K562 (cell line): ENCODE data around the gene RGS7. TPM values are rescaled to one million over a fixed set of nuclear protein-coding genes. Genes with fewer than 3 reads are reported as not detected.

Experiments used
- ATAC-seq: fragments of 200-7000 bp; cut with Tn5 transposase; 3 replicates; pipeline ENCODE4 v1.9.1; 2020; ENCODE audit warnings: moderate library complexity
- BruUV-seq: library from RNA; stranded (reverse); fragments of 400-500 nt; replicated peaks from 2 replicates; lab custom pipeline; 2021; lab: Mats Ljungman, UMichigan
- CTCF ChIA-PET: fragments of 300-600 bp; formaldehyde crosslinking; extraction: SDS; loops from one replicate; lab custom pipeline; 2021; ENCODE audit warnings: low intra/inter-chr PET ratio; lab: Yijun Ruan, JAX
- POLR2A ChIA-PET: fragments of 300-600, 350-650 bp; sonication (Branson Sonifier 250); formaldehyde crosslinking; extraction: SDS; loops from one replicate; lab custom pipeline; 2021; ENCODE audit warnings: antibody characterized with exemption, inconsistent platforms; lab: Yijun Ruan, JAX
- DNase-seq, 4 experiments: peaks; one replicate each; pipeline versions ENCODE4 v3.0.0 to v3.0.0-alpha.2; 2011 to 2018; ENCODE audit warnings: low spot score in 3 of 4, mixed read lengths in 3 of 4; ENCODE audit errors: extremely low read depth in 1 of 4
- FAIRE-seq: peaks from 2 replicates; lab custom pipeline; 2011; peaks lifted over from hg19 to GRCh38; lab: Jason Lieb, UNC
- H2AFZ ChIP-seq: 2 replicates; pipeline ENCODE4 v1.6.0; 2011; ENCODE audit warnings: low read depth, low read length, control low read depth, inconsistent platforms
- H3K27ac ChIP-seq: fragments of 200-600 bp; 3 replicates; pipeline ENCODE4 v1.8.0; 2011; ENCODE audit warnings: low read depth, mild to moderate bottlenecking, control low read depth, inconsistent platforms, low read length, moderate library complexity, mixed read lengths; ENCODE audit errors: extremely low read depth
- H3K27me3 ChIP-seq, 2 experiments: fragments of 300-600 bp in 1 of 2; 2 replicates in 1 of 2; 3 replicates in 1 of 2; pipeline versions ENCODE4 v1.6.0 to v1.8.0; 2011; ENCODE audit warnings: inconsistent platforms in 2 of 2, low read length in 2 of 2, mild to moderate bottlenecking in 1 of 2, mixed read lengths in 1 of 2, moderate library complexity in 1 of 2; ENCODE audit not compliant: control insufficient read depth in 2 of 2, insufficient read depth in 2 of 2
- H3K36me3 ChIP-seq: fragments of 300-600 bp; 3 replicates; pipeline ENCODE4 v1.8.0; 2011; ENCODE audit warnings: mild to moderate bottlenecking, low read length, inconsistent platforms; ENCODE audit not compliant: control insufficient read depth, insufficient read depth
- H3K4me1 ChIP-seq, 2 experiments: fragments of 200-600 bp in 1 of 2; replicated peaks in 1 of 2; 2 replicates in 1 of 2; 3 replicates in 1 of 2; pipeline versions ENCODE4 v1.5.1 to v1.8.0; 2011; ENCODE audit warnings: inconsistent platforms in 2 of 2, low read length in 2 of 2, mild to moderate bottlenecking in 1 of 2, mixed read lengths in 1 of 2, moderate library complexity in 1 of 2; ENCODE audit not compliant: control insufficient read depth in 2 of 2, insufficient read depth in 2 of 2
- H3K4me2 ChIP-seq: 2 replicates; pipeline ENCODE4 v1.6.1; 2011; ENCODE audit warnings: low read length, control low read depth, inconsistent platforms, mixed read lengths; ENCODE audit not compliant: insufficient read depth
- H3K4me3 ChIP-seq: fragments of 200-600 bp; sonication (generic), shearing (Covaris generic); 2 replicates; pipeline ENCODE4 v1.5.1; 2016; ENCODE audit warnings: control low read depth, inconsistent platforms
- H3K79me2 ChIP-seq: fragments of 200-600 bp; 3 replicates; pipeline ENCODE4 v1.8.0; 2011; ENCODE audit warnings: low read length, inconsistent platforms; ENCODE audit not compliant: control insufficient read depth, insufficient read depth
- H3K9ac ChIP-seq, 2 experiments: 2 replicates each; pipeline versions ENCODE4 v1.6.0 to v1.6.1; 2011; ENCODE audit warnings: low read depth in 2 of 2, low read length in 2 of 2, control low read depth in 1 of 2, inconsistent platforms in 1 of 2, mild to moderate bottlenecking in 1 of 2, mixed read lengths in 1 of 2; ENCODE audit not compliant: insufficient read depth in 1 of 2
- H3K9me1 ChIP-seq: one replicate; pipeline ENCODE4 v1.6.0; 2011; ENCODE audit warnings: inconsistent platforms, mild to moderate bottlenecking, low read length, moderate library complexity; ENCODE audit not compliant: control insufficient read depth, insufficient read depth
- H3K9me3 ChIP-seq: replicated peaks from 2 replicates; pipeline ENCODE4 v1.5.1; 2011; ENCODE audit warnings: low read depth, low read length, inconsistent platforms; ENCODE audit not compliant: control insufficient read depth, insufficient read depth
- H4K20me1 ChIP-seq: replicated peaks from 2 replicates; pipeline ENCODE4 v1.6.1; 2011; ENCODE audit warnings: low read length, inconsistent platforms, mixed read lengths; ENCODE audit not compliant: control insufficient read depth, insufficient read depth
- DACH1 ChIP-seq: fragments of 450-650 bp; IDR thresholded peaks from 2 replicates; pipeline ENCODE4 v1.6.1; 2018; ENCODE audit not compliant: partially characterized antibody
- KLF10 ChIP-seq: fragments of 250-450 bp; sonication (Bioruptor Pico); IDR thresholded peaks from 2 replicates; pipeline ENCODE4 v1.6.1; 2021; ENCODE audit warnings: matching md5 sums
- NCOA2 ChIP-seq, 2 experiments: fragments of 450-650 bp; IDR thresholded peaks; 2 replicates each; pipeline ENCODE4 v1.6.1; 2018; ENCODE audit warnings: mild to moderate bottlenecking in 2 of 2, moderate library complexity in 1 of 2; ENCODE audit not compliant: partially characterized antibody in 2 of 2
- NR1H2 ChIP-seq: sonication (generic); formaldehyde crosslinking; IDR thresholded peaks from 2 replicates; pipeline ENCODE4 v1.4.0; 2020; ENCODE audit warnings: mild to moderate bottlenecking, missing genetic modification reagents
- RUNX1 ChIP-seq: sonication (generic); IDR thresholded peaks from 2 replicates; pipeline ENCODE4 v1.6.1; 2016; ENCODE audit warnings: antibody characterized with exemption, low read depth
- TBL1XR1 ChIP-seq, 2 experiments: IDR thresholded peaks; 2 replicates each; pipeline ENCODE4 v1.6.1; 2012; ENCODE audit warnings: improper control_type of control experiment in 2 of 2, low read length in 2 of 2, mild to moderate bottlenecking in 1 of 2
- ZFP1 ChIP-seq: fragments of 450-650 bp; formaldehyde crosslinking; IDR thresholded peaks from 2 replicates; pipeline ENCODE4 v1.4.0; 2020; ENCODE audit warnings: mild to moderate bottlenecking, mixed read lengths
- ZNF12 ChIP-seq: sonication (generic); formaldehyde crosslinking; IDR thresholded peaks from 2 replicates; pipeline ENCODE4 v1.4.0; 2020; ENCODE audit warnings: mild to moderate bottlenecking, missing genetic modification reagents
- ZNF263 ChIP-seq: sonication (generic); formaldehyde crosslinking; IDR thresholded peaks from 2 replicates; pipeline ENCODE4 v1.8.0; 2022; ENCODE audit warnings: mild to moderate bottlenecking, missing genetic modification reagents, borderline replicate concordance
- ZNF75A ChIP-seq: fragments of 450-650 bp; formaldehyde crosslinking; IDR thresholded peaks from 2 replicates; pipeline ENCODE4 v1.4.0; 2020; ENCODE audit warnings: mild to moderate bottlenecking
- WGBS: fragments of 100-300 bp; shearing (Covaris generic); methylation state at CpG from one replicate; pipeline ENCODE4 v1.1.6; 2016; ENCODE audit warnings: low coverage, mixed read lengths; ENCODE audit not compliant: insufficient coverage; ENCODE audit errors: missing lambda C conversion rate; 5-methylcytosine and 5-hydroxymethylcytosine counted together
- in situ Hi-C: fragments of 300-500 bp; cut with MboI; formaldehyde crosslinking; loops from 4 replicates; pipeline ENCODE4 v1.15.0; 2018; ENCODE audit warnings: inconsistent platforms, mixed read lengths
- intact Hi-C: fragments of 100-400 bp; cut with micrococcal nuclease; formaldehyde crosslinking; loops from 2 replicates; pipeline ENCODE4 v1.14.2; 2022
- polyA plus RNA-seq, 8 experiments: library from polyadenylated mRNA; depleted of rRNA in 4 of 8; stranded (reverse) in 5 of 8; unstranded in 3 of 8; fragments of >200 nt; fragmentation: Nextera tagmentation in 2 of 8; fragmentation: Illumina TruSeq in 1 of 8; extraction: Ambion mirVana in 2 of 8; extraction: Trizol in 1 of 8; gene quantifications; 2 replicates each; pipeline versions ENCODE4 v1.2.1 to v1.2.3, GENCODE V29; 2011 to 2014; ENCODE audit warnings: inconsistent platforms in 1 of 8, missing spikeins in 1 of 8
- total RNA-seq, 7 experiments: library from RNA; depleted of rRNA in 6 of 7; stranded (reverse); fragments of >200 nt in 6 of 7; fragmentation: Illumina TruSeq in 2 of 7; extraction: Trizol in 2 of 7; gene quantifications; 2 replicates each; pipeline versions ENCODE4 v1.2.1 to v1.2.3, GENCODE V29; 2011 to 2021; ENCODE audit warnings: low replicate concordance in 1 of 7
- TF ChIP-seq, protein P1 (sequence below), 2 experiments: fragments of 450-650 bp in 1 of 2; sonication (generic) in 1 of 2; formaldehyde crosslinking in 1 of 2; IDR thresholded peaks in 1 of 2; conservative IDR thresholded peaks in 1 of 2; 2 replicates each; pipeline versions ENCODE4 v1.6.1 to v1.8.1; 2016 to 2023; ENCODE audit warnings: mild to moderate bottlenecking in 2 of 2, moderate library complexity in 2 of 2, inconsistent platforms in 1 of 2, missing genetic modification reagents in 1 of 2
- TF ChIP-seq, protein P2 (sequence below): fragments of 450-650 bp; IDR thresholded peaks from 2 replicates; pipeline ENCODE4 v1.6.1; 2017; ENCODE audit warnings: antibody characterized with exemption, mild to moderate bottlenecking
- TF ChIP-seq, protein P3 (sequence below): sonication (generic); formaldehyde crosslinking; IDR thresholded peaks from 2 replicates; pipeline ENCODE4 v1.8.0; 2023; ENCODE audit warnings: mild to moderate bottlenecking, missing genetic modification reagents

RGS7 gene
- total and polyA plus RNA-seq, 9 of the 15 experiments (the other 6 are each of a cell fraction or from before 2014, with no cell fraction given), result not detected

DNA sequence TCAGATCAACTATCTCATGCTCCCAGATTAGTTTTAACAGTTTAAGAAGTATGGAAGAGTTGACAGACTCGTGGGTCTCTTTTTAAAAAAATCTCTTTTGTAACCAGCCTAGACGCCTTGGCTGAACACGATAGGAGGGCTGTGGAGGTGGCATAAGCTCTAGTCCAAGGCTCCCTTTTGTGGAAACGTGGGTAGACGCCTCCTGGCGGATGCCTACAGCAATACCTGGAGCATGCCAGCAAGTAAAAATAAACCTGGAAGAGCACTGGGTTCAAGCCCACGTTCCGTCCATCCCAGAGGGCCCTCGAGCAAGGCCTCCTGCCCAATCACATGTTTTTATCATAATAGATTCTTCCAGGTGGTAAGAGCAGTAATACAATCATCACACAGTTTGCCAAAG, 87.9 kb downstream of the RGS7 start:
- TF ChIP-seq ZNF75A (CRISPR knock-in tag), result no peak
- no peak for TF ChIP-seq KLF10 (CRISPR knock-in tag)
- no peak for TF ChIP-seq ZNF263 (CRISPR knock-in tag)
- TF ChIP-seq DACH1, result no peak
- TF ChIP-seq, protein P1, sequence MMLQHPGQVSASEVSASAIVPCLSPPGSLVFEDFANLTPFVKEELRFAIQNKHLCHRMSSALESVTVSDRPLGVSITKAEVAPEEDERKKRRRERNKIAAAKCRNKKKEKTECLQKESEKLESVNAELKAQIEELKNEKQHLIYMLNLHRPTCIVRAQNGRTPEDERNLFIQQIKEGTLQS (IDR thresholded peaks at IDR 0.05), result no peak
- TF ChIP-seq, protein P1 (CRISPR knock-in tag; conservative IDR thresholded peaks at IDR 0.05), result no peak
- TF ChIP-seq, protein P2, sequence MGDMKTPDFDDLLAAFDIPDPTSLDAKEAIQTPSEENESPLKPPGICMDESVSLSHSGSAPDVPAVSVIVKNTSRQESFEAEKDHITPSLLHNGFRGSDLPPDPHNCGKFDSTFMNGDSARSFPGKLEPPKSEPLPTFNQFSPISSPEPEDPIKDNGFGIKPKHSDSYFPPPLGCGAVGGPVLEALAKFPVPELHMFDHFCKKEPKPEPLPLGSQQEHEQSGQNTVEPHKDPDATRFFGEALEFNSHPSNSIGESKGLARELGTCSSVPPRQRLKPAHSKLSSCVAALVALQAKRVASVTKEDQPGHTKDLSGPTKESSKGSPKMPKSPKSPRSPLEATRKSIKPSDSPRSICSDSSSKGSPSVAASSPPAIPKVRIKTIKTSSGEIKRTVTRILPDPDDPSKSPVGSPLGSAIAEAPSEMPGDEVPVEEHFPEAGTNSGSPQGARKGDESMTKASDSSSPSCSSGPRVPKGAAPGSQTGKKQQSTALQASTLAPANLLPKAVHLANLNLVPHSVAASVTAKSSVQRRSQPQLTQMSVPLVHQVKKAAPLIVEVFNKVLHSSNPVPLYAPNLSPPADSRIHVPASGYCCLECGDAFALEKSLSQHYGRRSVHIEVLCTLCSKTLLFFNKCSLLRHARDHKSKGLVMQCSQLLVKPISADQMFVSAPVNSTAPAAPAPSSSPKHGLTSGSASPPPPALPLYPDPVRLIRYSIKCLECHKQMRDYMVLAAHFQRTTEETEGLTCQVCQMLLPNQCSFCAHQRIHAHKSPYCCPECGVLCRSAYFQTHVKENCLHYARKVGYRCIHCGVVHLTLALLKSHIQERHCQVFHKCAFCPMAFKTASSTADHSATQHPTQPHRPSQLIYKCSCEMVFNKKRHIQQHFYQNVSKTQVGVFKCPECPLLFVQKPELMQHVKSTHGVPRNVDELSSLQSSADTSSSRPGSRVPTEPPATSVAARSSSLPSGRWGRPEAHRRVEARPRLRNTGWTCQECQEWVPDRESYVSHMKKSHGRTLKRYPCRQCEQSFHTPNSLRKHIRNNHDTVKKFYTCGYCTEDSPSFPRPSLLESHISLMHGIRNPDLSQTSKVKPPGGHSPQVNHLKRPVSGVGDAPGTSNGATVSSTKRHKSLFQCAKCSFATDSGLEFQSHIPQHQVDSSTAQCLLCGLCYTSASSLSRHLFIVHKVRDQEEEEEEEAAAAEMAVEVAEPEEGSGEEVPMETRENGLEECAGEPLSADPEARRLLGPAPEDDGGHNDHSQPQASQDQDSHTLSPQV, result no peak
- no peak for TF ChIP-seq TBL1XR1 (IDR thresholded peaks at IDR 0.05; ENCODE audit: low read length in 2 of 2)
- no peak for TF ChIP-seq ZNF12 (CRISPR knock-in tag)
- no peak for TF ChIP-seq NR1H2 (CRISPR knock-in tag)
- TF ChIP-seq RUNX1, result no peak
- TF ChIP-seq, protein P3, sequence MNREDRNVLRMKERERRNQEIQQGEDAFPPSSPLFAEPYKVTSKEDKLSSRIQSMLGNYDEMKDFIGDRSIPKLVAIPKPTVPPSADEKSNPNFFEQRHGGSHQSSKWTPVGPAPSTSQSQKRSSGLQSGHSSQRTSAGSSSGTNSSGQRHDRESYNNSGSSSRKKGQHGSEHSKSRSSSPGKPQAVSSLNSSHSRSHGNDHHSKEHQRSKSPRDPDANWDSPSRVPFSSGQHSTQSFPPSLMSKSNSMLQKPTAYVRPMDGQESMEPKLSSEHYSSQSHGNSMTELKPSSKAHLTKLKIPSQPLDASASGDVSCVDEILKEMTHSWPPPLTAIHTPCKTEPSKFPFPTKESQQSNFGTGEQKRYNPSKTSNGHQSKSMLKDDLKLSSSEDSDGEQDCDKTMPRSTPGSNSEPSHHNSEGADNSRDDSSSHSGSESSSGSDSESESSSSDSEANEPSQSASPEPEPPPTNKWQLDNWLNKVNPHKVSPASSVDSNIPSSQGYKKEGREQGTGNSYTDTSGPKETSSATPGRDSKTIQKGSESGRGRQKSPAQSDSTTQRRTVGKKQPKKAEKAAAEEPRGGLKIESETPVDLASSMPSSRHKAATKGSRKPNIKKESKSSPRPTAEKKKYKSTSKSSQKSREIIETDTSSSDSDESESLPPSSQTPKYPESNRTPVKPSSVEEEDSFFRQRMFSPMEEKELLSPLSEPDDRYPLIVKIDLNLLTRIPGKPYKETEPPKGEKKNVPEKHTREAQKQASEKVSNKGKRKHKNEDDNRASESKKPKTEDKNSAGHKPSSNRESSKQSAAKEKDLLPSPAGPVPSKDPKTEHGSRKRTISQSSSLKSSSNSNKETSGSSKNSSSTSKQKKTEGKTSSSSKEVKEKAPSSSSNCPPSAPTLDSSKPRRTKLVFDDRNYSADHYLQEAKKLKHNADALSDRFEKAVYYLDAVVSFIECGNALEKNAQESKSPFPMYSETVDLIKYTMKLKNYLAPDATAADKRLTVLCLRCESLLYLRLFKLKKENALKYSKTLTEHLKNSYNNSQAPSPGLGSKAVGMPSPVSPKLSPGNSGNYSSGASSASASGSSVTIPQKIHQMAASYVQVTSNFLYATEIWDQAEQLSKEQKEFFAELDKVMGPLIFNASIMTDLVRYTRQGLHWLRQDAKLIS (CRISPR knock-in tag), result no peak
- no peak for TF ChIP-seq ZFP1
- no peak for TF ChIP-seq NCOA2 (IDR thresholded peaks at IDR 0.05; ENCODE audit: partially characterized antibody in 2 of 2)
- no TSS peak for BruUV-seq
- no peaks in the 10 kb centered on the region; the same call in none of the 2 replicates for H3K9me3 ChIP-seq
- H3K36me3 ChIP-seq, result no peaks in the 10 kb centered on the region
- no peak overlapping the region for H2AFZ ChIP-seq
- H3K4me2 ChIP-seq, result no peak overlapping the region
- ChIA-PET POLR2A (no interaction called here), CTCF (no interaction called here)
- no peak overlapping the region for H3K27ac ChIP-seq
- in situ Hi-C loops (no loop called here), intact Hi-C loops (no loop called here)
- no peaks in the 10 kb centered on the region for H3K4me1 ChIP-seq
- FAIRE-seq, result no peak
- H3K79me2 ChIP-seq, result no peaks in the 10 kb centered on the region
- under 1% methylated on average over 9 of the region's 9 CpGs for WGBS
- no peaks in the 10 kb centered on the region for H4K20me1 ChIP-seq
- no peak for ATAC-seq
- no peaks in the 10 kb centered on the region for H3K9me1 ChIP-seq
- H3K27me3 ChIP-seq, result no peaks in the 10 kb centered on the region
- H3K4me3 ChIP-seq, result no peak overlapping the region
- peak in 1 of 4 experiments; percentile 3 for DNase-seq
- no peak overlapping the region for H3K9ac ChIP-seq
